GM10266 (cell line): Measurements from ENCODE around the gene REV3L.

Experiments used
- DNase-seq: peaks from one replicate; pipeline ENCODE4 v3.0.0; 2012; ENCODE audit errors: extremely low spot score
- CTCF ChIP-seq: IDR thresholded peaks from 2 replicates; pipeline ENCODE4 v1.5.1; 2012; ENCODE audit warnings: mild to moderate bottlenecking, low read depth; ENCODE audit not compliant: control insufficient read depth, insufficient read depth; ENCODE audit errors: missing control alignments

The REV3L gene

GRCh38 chr6:111439171-111439570, 43.8 kb downstream of the REV3L start:
- no peak for TF ChIP-seq CTCF
- no peak for DNase-seq

- no peak for DNase-seq
- no peak for TF ChIP-seq CTCF
Observed at GRCh38 chr6:111437573-111437972, 45.4 kb downstream of the REV3L start.

GRCh38 chr6:111432511-111432910, 50.5 kb downstream of the REV3L start:
- no peak for TF ChIP-seq CTCF
- DNase-seq = no peak

- TF ChIP-seq CTCF = no peak
- no peak for DNase-seq
Observed at GRCh38 chr6:111430605-111431376, 52.2 kb downstream of the REV3L start.

- no peak for TF ChIP-seq CTCF
- DNase-seq = no peak
Observed at GRCh38 chr6:111429571-111429970, 53.4 kb downstream of the REV3L start.

GRCh38 chr6:111428811-111429210, 54.2 kb downstream of the REV3L start:
- TF ChIP-seq CTCF = no peak
- no peak for DNase-seq

- TF ChIP-seq CTCF = no peak
- peak; percentile 38 for DNase-seq
Observed at GRCh38 chr6:111427341-111428116, 55.5 kb downstream of the REV3L start.
